ENCODE data around the gene LINGO4.

DNA sequence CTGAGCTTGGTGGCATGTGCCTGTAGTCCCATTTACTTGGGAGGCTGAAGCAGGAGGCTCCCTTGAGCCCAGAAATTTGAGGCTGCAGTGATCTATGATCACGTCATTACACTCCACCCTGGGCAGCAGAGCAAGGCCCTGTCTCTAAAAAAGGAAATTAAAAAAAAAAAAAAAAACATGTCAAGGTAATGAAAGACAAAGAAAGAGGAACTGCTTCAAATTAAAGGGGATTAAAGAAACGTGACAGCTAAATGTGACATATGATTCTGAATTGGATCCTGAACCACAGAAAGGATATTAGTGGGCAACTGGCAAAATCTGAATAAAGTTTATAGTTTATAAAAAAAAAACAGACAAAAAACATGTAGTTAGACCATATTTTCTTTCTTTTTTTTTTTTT is 38.2 kb upstream of the LINGO4 start:
- no peak for TF ChIP-seq EZH2phosphoT487 (IDR thresholded peaks at IDR 0.05; ENCODE audit: borderline replicate concordance, low read length)
- TF ChIP-seq, protein P1, sequence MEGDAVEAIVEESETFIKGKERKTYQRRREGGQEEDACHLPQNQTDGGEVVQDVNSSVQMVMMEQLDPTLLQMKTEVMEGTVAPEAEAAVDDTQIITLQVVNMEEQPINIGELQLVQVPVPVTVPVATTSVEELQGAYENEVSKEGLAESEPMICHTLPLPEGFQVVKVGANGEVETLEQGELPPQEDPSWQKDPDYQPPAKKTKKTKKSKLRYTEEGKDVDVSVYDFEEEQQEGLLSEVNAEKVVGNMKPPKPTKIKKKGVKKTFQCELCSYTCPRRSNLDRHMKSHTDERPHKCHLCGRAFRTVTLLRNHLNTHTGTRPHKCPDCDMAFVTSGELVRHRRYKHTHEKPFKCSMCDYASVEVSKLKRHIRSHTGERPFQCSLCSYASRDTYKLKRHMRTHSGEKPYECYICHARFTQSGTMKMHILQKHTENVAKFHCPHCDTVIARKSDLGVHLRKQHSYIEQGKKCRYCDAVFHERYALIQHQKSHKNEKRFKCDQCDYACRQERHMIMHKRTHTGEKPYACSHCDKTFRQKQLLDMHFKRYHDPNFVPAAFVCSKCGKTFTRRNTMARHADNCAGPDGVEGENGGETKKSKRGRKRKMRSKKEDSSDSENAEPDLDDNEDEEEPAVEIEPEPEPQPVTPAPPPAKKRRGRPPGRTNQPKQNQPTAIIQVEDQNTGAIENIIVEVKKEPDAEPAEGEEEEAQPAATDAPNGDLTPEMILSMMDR (IDR thresholded peaks at IDR 0.05; ENCODE audit: low read depth, low read length, poor library complexity, severe bottlenecking) = no peak
